ENCODE data around the gene APOBEC3B.
"Not testable (repeated sequence)": the region's sequence is repeated elsewhere in the genome, so short reads cannot be mapped to it uniquely, and the experiment has no call there.

Gene APOBEC3B

DNA sequence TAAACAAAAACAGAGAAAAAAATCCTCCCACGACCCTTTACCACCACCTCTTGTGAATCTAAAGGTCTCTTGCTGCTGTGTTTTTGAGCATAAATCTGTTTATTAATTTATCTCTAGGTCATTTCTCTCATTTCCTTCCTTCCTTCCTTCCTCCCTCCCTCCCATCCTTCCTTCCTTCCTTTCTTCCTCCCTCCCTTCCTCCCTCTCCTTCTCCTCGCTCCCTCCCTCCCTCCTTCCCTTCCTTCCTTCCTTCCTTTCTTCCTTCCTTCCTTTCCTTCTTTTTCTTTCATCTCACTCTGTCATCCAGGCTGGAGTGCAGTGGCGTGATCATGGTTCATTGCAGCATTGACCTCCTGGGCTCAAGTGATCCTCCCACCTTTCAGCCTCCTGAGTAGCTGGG is 38.3 kb upstream of the APOBEC3B start:
- Histone ChIP-seq H3K9ac (ENCODE audit: low read length) (no peak overlapping the region), H4K91ac (ENCODE audit: low read length) (no peak overlapping the region), H3K79me1 (replicated peaks; ENCODE audit: low read length, poor library complexity, severe bottlenecking) (no peaks in the 10 kb centered on the region), H3K4ac (ENCODE audit: low read depth in 1 of 2, low read length in 2 of 2) (no peak overlapping the region), H3K27me3 (ENCODE audit: control insufficient read depth in 1 of 2, insufficient read depth in 1 of 2, low read length in 2 of 2) (peaks cover 64 to 71% of the 10 kb centered on the region in 2 experiments), H2BK120ac (ENCODE audit: low read depth, low read length) (no peak overlapping the region), H3K27ac (ENCODE audit: low read length, poor library complexity, severe bottlenecking) (no peak overlapping the region), H2BK12ac (ENCODE audit: low read length in 2 of 2) (no peak overlapping the region), H3K4me1 (ENCODE audit: control insufficient read depth, insufficient read depth, low read depth, low read length) (no peaks in the 10 kb centered on the region), H2AFZ (ENCODE audit: low read depth, low read length) (no peak overlapping the region), H3K18ac (ENCODE audit: low read depth in 1 of 2, low read length in 2 of 2) (no peak overlapping the region), H2BK15ac (ENCODE audit: low read depth, poor library complexity, severe bottlenecking) (no peak overlapping the region), H3K9me3 (ENCODE audit: control insufficient read depth, low read length) (no peaks in the 10 kb centered on the region), H3K4me2 (ENCODE audit: low read length, poor library complexity, severe bottlenecking) (no peak overlapping the region), H2BK5ac (ENCODE audit: low read depth, low read length, poor library complexity, severe bottlenecking) (no peak overlapping the region), H2AK5ac (ENCODE audit: low read length, severe bottlenecking) (no peak overlapping the region), H3K23ac (ENCODE audit: low read length in 2 of 2) (no peak overlapping the region), H3K14ac (ENCODE audit: low read length in 2 of 2) (no peak overlapping the region), H4K8ac (ENCODE audit: low read length) (no peak overlapping the region), H3K4me3 (ENCODE audit: insufficient read depth in 1 of 2, low read depth in 1 of 2, low read length in 2 of 2) (no peak overlapping the region), H3K36me3 (ENCODE audit: control insufficient read depth in 1 of 2, insufficient read depth in 2 of 2, low read depth in 1 of 2, low read length in 2 of 2) (no peaks in the 10 kb centered on the region)
- DNase-seq = no peak
- WGBS = 61% methylated on average over 2 of the region's 3 CpGs

GRCh38 chr22:38944653-38945052 is 37.5 kb upstream of the APOBEC3B start:
- Histone ChIP-seq H3K4me3 (ENCODE audit: insufficient read depth in 1 of 2, low read depth in 1 of 2, low read length in 2 of 2) (no peak overlapping the region), H3K9ac (ENCODE audit: low read length) (no peak overlapping the region), H2AK5ac (ENCODE audit: low read length, severe bottlenecking) (no peak overlapping the region), H2BK5ac (ENCODE audit: low read depth, low read length, poor library complexity, severe bottlenecking) (no peak overlapping the region), H4K8ac (ENCODE audit: low read length) (no peak overlapping the region), H3K27ac (ENCODE audit: low read length, poor library complexity, severe bottlenecking) (no peak overlapping the region), H2BK120ac (ENCODE audit: low read depth, low read length) (no peak overlapping the region), H4K91ac (ENCODE audit: low read length) (no peak overlapping the region), H2BK15ac (ENCODE audit: low read depth, poor library complexity, severe bottlenecking) (no peak overlapping the region), H3K9me3 (ENCODE audit: control insufficient read depth, low read length) (no peaks in the 10 kb centered on the region), H3K23ac (ENCODE audit: low read length in 2 of 2) (no peak overlapping the region), H3K14ac (ENCODE audit: low read length in 2 of 2) (no peak overlapping the region), H3K4ac (ENCODE audit: low read depth in 1 of 2, low read length in 2 of 2) (no peak overlapping the region), H3K4me2 (ENCODE audit: low read length, poor library complexity, severe bottlenecking) (no peak overlapping the region), H3K36me3 (ENCODE audit: control insufficient read depth in 1 of 2, insufficient read depth in 2 of 2, low read depth in 1 of 2, low read length in 2 of 2) (no peaks in the 10 kb centered on the region), H3K18ac (ENCODE audit: low read depth in 1 of 2, low read length in 2 of 2) (no peak overlapping the region), H3K4me1 (ENCODE audit: control insufficient read depth, insufficient read depth, low read depth, low read length) (no peaks in the 10 kb centered on the region), H3K27me3 (ENCODE audit: control insufficient read depth in 1 of 2, insufficient read depth in 1 of 2, low read length in 2 of 2) (peaks cover 63 to 71% of the 10 kb centered on the region in 2 experiments), H3K79me1 (replicated peaks; ENCODE audit: low read length, poor library complexity, severe bottlenecking) (no peaks in the 10 kb centered on the region), H2AFZ (ENCODE audit: low read depth, low read length) (no peak overlapping the region), H2BK12ac (ENCODE audit: low read length in 2 of 2) (no peak overlapping the region)
- 84% methylated on average over 7 of the region's 7 CpGs for WGBS
- DNase-seq = no peak

GRCh38 chr22:38945706-38946338 is 36.3 kb upstream of the APOBEC3B start:
- H3K9me3 ChIP-seq (ENCODE audit: control insufficient read depth, low read length); H3K4ac ChIP-seq (ENCODE audit: low read depth in 1 of 2, low read length in 2 of 2); H3K27ac ChIP-seq (ENCODE audit: low read length, poor library complexity, severe bottlenecking); H3K9ac ChIP-seq (ENCODE audit: low read length); H2BK5ac ChIP-seq (ENCODE audit: low read depth, low read length, poor library complexity, severe bottlenecking); H3K14ac ChIP-seq (ENCODE audit: low read length in 2 of 2); H3K23ac ChIP-seq (ENCODE audit: low read length in 2 of 2); H3K18ac ChIP-seq (ENCODE audit: low read depth in 1 of 2, low read length in 2 of 2); H2AFZ ChIP-seq (ENCODE audit: low read depth, low read length); H2BK120ac ChIP-seq (ENCODE audit: low read depth, low read length); H2AK5ac ChIP-seq (ENCODE audit: low read length, severe bottlenecking); H3K79me1 ChIP-seq (replicated peaks; ENCODE audit: low read length, poor library complexity, severe bottlenecking); H2BK15ac ChIP-seq (ENCODE audit: low read depth, poor library complexity, severe bottlenecking); H3K4me1 ChIP-seq (ENCODE audit: control insufficient read depth, insufficient read depth, low read depth, low read length); H4K91ac ChIP-seq (ENCODE audit: low read length); H4K8ac ChIP-seq (ENCODE audit: low read length); H2BK12ac ChIP-seq (ENCODE audit: low read length in 2 of 2); H3K4me2 ChIP-seq (ENCODE audit: low read length, poor library complexity, severe bottlenecking); DNase-seq; H3K36me3 ChIP-seq (ENCODE audit: control insufficient read depth in 1 of 2, insufficient read depth in 2 of 2, low read depth in 1 of 2, low read length in 2 of 2); H3K4me3 ChIP-seq (ENCODE audit: insufficient read depth in 1 of 2, low read depth in 1 of 2, low read length in 2 of 2): not testable (repeated sequence)
- H3K27me3 ChIP-seq (ENCODE audit: control insufficient read depth in 1 of 2, insufficient read depth in 1 of 2, low read length in 2 of 2) = peaks cover 75 to 81% of the 10 kb centered on the region in 2 experiments

DNA sequence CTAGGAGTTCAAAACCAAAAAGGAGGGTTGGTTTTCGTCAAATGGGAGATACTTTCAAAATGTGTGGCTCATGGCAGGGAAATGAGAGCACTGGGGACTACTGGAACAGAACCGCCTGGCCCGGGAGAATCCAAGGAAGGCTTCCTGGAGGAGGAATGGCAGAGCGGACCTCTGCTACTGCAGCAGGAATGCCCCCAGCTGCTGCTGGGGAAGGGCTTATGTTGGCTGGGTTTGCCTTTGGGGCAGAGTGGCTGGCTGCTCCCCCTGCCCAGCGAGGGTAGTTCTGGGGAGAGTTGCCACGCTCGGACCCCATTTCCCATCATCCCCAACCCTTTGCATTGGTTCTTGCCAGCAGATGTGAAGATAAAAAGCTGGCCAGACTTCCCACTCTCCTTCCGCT is 35.4 kb upstream of the APOBEC3B start:
- Histone ChIP-seq H3K4me2 (ENCODE audit: low read length, poor library complexity, severe bottlenecking) (no peak overlapping the region), H3K27me3 (ENCODE audit: control insufficient read depth in 1 of 2, insufficient read depth in 1 of 2, low read length in 2 of 2) (peaks cover 75 to 83% of the 10 kb centered on the region in 2 experiments), H2BK120ac (ENCODE audit: low read depth, low read length) (no peak overlapping the region), H3K18ac (ENCODE audit: low read depth in 1 of 2, low read length in 2 of 2) (no peak overlapping the region), H2AFZ (ENCODE audit: low read depth, low read length) (no peak overlapping the region), H3K27ac (ENCODE audit: low read length, poor library complexity, severe bottlenecking) (no peak overlapping the region), H3K9me3 (ENCODE audit: control insufficient read depth, low read length) (no peaks in the 10 kb centered on the region), H2BK15ac (ENCODE audit: low read depth, poor library complexity, severe bottlenecking) (no peak overlapping the region), H3K9ac (ENCODE audit: low read length) (no peak overlapping the region), H4K8ac (ENCODE audit: low read length) (no peak overlapping the region), H4K91ac (ENCODE audit: low read length) (no peak overlapping the region), H3K79me1 (replicated peaks; ENCODE audit: low read length, poor library complexity, severe bottlenecking) (no peaks in the 10 kb centered on the region), H3K14ac (ENCODE audit: low read length in 2 of 2) (no peak overlapping the region), H2AK5ac (ENCODE audit: low read length, severe bottlenecking) (no peak overlapping the region), H3K4me1 (ENCODE audit: control insufficient read depth, insufficient read depth, low read depth, low read length) (peaks cover 1% of the 10 kb centered on the region), H3K36me3 (ENCODE audit: control insufficient read depth in 1 of 2, insufficient read depth in 2 of 2, low read depth in 1 of 2, low read length in 2 of 2) (no peaks in the 10 kb centered on the region), H3K23ac (ENCODE audit: low read length in 2 of 2) (no peak overlapping the region), H3K4me3 (ENCODE audit: insufficient read depth in 1 of 2, low read depth in 1 of 2, low read length in 2 of 2) (no peak overlapping the region), H3K4ac (ENCODE audit: low read depth in 1 of 2, low read length in 2 of 2) (no peak overlapping the region), H2BK5ac (ENCODE audit: low read depth, low read length, poor library complexity, severe bottlenecking) (no peak overlapping the region), H2BK12ac (ENCODE audit: low read length in 2 of 2) (no peak overlapping the region)
- no peak for DNase-seq
- 70% methylated on average over 8 of the region's 8 CpGs for WGBS
